Hindlimb muscle (tissue), 1 donor: ENCODE data around the gene POLR2C. TPM values are rescaled to one million over a fixed set of nuclear protein-coding genes. Genes with fewer than 3 reads are reported as not detected.
"Not testable (repeated sequence)": the region's sequence is repeated elsewhere in the genome, so short reads cannot be mapped to it uniquely, and the experiment has no call there.

Source experiments
- DNase-seq: peaks from one replicate; pipeline ENCODE4 v3.0.0-alpha.2; 2013
- polyA plus RNA-seq: library from polyadenylated mRNA; unstranded; fragments of 120-200 nt; gene quantifications from one replicate; pipeline ENCODE4 v1.2.1, GENCODE V29; 2013; ENCODE audit not compliant: insufficient read length

POLR2C gene
- 45.9 TPM for polyA plus RNA-seq

- DNase-seq: peak; percentile 90
Observed at GRCh38 chr16:57462209-57462977, at the start of gene POLR2C. POLR2C (plus strand) TSS chr16:57462679; CDS start chr16:57462725, 46 bp downstream.

DNA sequence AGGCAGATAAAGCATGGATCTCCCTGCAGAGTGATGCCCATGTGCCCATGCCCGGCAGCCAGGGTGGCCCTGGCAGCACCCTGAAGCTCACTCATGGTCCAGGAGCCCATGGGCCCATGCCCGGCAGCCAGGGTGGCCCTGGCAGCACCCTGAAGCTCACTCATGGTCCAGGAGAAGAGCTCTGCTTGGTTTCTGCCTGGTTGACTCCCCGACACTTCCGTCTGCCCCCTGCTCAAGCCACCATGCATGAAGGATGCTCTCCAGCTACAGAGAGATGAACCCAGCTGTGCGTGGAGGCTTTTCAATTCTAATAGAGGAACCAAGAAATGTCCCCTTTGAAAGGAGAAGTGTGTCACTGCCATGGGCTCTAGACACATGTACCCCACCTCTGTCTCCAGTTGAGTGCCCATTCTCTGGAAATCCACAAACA lies 49.2 kb upstream of the POLR2C start:
- no peak for DNase-seq

GRCh38 chr16:57413733-57414132 lies 48.7 kb upstream of the POLR2C start:
- no peak for DNase-seq

DNA sequence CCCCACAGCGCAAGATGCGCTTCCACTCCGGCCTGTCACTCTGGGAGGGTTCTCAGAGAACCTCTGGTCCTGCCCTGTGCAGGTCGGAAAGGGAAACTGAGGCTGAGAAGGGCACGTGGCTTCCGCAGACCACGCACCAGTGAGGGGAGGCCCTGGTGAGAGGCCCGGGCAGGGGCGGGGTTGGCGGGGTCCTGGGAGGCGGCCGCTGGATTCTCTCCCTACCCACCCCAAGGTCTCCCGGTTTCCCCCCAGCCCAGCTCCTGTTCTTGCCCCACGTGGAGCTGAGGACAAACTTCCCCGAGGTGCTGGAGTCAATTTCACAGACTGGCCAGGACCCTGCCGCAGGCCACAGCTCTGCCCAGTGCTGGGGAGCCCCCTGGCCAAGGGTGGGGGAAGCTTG lies 46.4 kb upstream of the POLR2C start:
- no peak for DNase-seq

DNA sequence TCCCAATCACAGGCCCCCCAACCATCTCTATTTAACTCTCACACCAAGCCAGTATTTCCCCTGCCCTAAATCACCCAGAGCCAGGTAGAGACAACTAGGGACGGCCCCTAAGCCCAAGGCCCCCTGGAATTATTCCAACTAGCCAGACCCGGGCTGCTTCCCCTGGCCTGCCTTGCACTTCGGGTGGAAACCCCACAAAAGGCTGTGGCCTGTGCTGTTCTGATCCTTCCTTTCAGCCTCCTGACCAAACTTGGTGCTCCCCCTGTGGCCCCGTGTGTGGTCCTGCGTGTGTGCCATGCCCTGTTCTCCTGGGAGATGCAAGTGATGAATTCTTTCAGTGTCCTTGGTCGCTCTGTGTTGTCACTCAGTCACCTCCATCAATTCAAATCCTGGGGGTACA lies 43.0 kb upstream of the POLR2C start:
- DNase-seq: no peak

GRCh38 chr16:57422026-57422944 lies 40.2 kb upstream of the POLR2C start:
- DNase-seq: peak; percentile 71

- DNase-seq: no peak
Observed at GRCh38 chr16:57423152-57423551, 39.3 kb upstream of the POLR2C start.

DNA sequence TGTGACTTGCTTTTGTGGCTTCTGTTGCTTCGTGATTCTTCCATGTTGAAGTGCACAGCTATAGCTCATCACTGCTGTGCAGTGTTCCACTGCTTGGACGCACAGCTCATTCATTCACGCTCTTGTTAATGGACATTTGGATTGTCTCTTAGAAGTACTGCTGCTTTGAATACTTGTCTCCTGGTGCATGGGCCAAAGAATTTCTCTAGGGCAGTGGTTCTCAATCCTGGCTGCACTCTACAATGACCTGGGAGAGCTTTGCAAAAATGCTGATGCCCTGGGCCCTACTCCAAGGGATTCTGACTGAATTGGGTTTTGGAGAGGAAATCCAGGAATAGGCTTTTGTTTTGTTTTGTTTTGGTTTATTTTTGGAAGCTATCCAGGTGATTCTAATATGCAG lies 37.9 kb upstream of the POLR2C start:
- DNase-seq: no peak

DNA sequence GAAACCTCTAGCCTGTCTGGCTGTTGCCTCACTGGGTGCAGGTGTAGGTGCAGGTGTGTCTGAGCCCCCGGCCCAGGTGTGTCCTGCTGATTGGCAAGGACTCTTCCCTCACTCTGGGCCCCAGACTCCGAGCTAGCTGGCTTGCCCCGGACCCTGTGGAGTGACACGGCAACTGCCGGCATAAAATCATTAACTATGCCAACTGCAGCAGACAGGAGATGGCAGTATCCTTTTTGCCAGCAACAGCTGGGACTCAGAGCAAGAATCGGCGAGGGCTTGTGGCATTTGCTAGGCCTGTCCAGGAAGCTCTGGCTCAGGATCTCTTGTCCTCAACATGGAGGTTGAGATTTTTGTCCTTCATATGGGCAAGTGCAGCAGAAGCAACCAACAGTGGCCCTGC lies 36.1 kb upstream of the POLR2C start:
- no peak for DNase-seq

DNA sequence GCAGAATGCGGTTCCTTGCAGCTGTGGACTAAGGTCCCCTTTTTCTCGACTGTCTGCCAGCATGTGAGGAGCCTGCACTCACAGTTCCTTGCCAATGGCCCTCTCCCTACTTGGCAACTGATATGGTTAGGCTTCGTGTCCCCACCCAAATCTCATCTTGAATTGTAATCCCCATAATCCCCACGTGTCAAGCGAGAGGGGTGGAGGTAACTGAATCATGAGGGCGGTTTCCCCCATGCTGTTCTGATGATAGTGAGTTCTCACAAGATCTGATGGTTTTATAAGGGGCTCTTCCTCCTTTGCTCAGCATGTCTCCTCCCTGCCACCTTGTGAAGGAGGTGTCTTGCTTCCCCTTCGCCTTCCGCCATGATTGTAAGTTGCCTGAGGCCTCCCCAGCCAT lies 35.2 kb upstream of the POLR2C start:
- no peak for DNase-seq

GRCh38 chr16:57427824-57428223 lies 34.7 kb upstream of the POLR2C start:
- DNase-seq: no peak

GRCh38 chr16:57430955-57431354 lies 31.5 kb upstream of the POLR2C start:
- DNase-seq: no peak

- DNase-seq: no peak
Observed at GRCh38 chr16:57432505-57432904, 30.0 kb upstream of the POLR2C start.

GRCh38 chr16:57432989-57433388 lies 29.5 kb upstream of the POLR2C start:
- DNase-seq: no peak

GRCh38 chr16:57434003-57434402 lies 28.5 kb upstream of the POLR2C start:
- no peak for DNase-seq

DNA sequence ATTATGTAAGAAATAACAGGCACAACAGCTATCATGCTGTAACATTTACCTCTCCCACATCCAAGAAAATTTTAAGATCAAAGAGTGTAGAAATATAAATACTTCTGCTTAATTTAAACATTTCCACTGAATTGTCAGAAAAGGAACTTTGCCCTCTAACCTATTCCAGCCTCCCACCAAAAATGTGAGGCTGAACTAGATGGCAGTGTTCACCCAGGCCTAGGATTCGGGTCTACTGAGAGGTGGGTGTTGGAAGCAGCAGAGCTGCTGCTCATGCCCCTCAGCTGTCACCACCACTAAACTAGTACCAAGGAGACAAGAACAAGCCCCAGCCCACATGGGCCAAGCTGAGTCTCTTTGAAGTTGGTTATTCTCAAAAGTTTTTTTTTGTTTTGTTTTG lies 26.6 kb upstream of the POLR2C start:
- DNase-seq: no peak

DNA sequence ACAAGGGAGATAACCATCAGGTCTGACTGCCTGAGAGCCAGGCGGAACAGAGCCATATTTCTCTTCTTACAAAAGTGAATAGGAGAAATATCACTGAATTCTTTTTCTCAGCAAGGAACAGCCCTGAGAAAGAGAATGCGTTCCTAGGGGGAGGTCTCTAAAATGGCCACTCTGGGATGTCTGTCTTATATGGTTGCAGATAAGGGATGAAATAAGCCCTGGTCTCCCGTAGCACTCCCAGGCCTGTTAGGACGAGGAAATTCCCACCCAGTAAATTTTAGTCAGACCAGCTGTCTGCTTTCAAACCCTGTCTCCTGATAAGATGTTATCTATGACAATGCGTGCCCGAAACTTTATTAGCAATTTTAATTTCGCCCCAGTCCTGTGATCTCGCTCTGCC lies 22.5 kb upstream of the POLR2C start:
- DNase-seq: not testable (repeated sequence)

- not testable (repeated sequence) for DNase-seq
Observed at GRCh38 chr16:57440551-57440950, 21.9 kb upstream of the POLR2C start.

- no peak for DNase-seq
Observed at GRCh38 chr16:57444711-57445110, 17.8 kb upstream of the POLR2C start.

GRCh38 chr16:57445510-57445909 lies 17.0 kb upstream of the POLR2C start:
- DNase-seq: no peak

- peak; percentile 40 for DNase-seq
Observed at GRCh38 chr16:57446531-57447185, 15.8 kb upstream of the POLR2C start.

DNA sequence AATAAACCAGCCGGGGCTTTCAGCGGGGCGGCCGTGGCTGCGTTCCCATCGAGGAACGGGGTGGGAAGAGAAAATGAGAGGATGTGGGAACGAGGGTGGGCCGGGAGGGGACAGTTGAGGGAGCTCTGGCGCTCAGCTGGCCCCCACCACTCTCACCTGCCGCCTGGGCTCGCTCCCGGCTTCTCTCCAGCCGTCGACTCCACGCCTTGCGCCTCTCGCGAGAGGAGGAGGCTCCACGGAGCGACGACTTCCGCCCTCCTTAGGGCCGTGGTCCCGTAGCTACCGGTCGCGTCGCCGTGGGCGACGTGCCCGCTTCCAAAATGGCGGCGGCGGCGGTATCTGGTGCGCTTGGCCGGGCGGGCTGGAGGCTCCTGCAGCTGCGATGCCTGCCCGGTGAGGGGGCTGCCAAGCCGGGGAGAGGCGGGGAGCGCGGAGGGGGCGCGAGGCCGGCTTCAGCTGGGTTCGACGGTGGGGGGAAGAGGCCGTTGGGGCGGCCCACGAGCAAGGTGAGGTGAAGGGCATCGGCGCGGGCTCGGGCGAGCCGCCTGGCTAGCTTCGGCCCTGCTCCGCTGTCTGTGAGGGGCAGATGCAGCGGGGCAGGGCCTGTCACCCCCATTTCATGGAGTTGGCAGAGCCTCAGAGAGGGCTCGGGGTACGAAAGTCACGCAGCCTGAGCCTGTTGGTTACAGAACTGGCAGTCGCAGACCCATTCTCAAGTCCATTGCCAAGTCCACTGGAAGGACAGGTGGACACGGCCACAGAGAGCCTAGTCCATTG lies 15.1 kb upstream of the POLR2C start, which contains the start of the genes CIAPIN1 and COQ9:
CIAPIN1 (minus strand) TSS at position 200 of the 777 bp plus-strand sequence. CDS start 6,457 bp downstream, outside the sequence.
COQ9 (plus strand) TSS at position 294 of the 777 bp plus-strand sequence; CDS start at position 321, 27 bp downstream.
- DNase-seq: peak; percentile 97
